PC-3 (cell line): Measurements from ENCODE around the gene TTLL1. TPM values are rescaled to one million over a fixed set of nuclear protein-coding genes. Genes with fewer than 3 reads are reported as not detected.

Experiments used
- ATAC-seq: fragments of 200-7000 bp; cut with Tn5 transposase; 2 replicates; pipeline ENCODE4 v1.9.1; 2020; ENCODE audit warnings: mild to moderate bottlenecking, moderate library complexity
- BruUV-seq: library from RNA; stranded (reverse); fragments of 400-500 nt; replicated peaks from 2 replicates; lab custom pipeline; 2021; lab: Mats Ljungman, UMichigan
- CTCF ChIA-PET: fragments of 300-600 bp; sonication (Branson Sonifier 250); formaldehyde crosslinking; loops from one replicate; lab custom pipeline; 2022; ENCODE audit warnings: antibody characterized with exemption; lab: Charles Lee
- POLR2A ChIA-PET: fragments of 300-600 bp; sonication (Branson Sonifier 250); formaldehyde crosslinking; loops from one replicate; lab custom pipeline; 2022; ENCODE audit warnings: antibody characterized with exemption; ENCODE audit not compliant: unreplicated experiment; lab: Charles Lee
- DNase-seq: peaks from one replicate; pipeline ENCODE4 v3.0.0-alpha.2; 2015
- H2AFZ ChIP-seq: fragments of 300-600 bp; sonication (generic); 2 replicates; pipeline ENCODE4 v1.6.0; 2016; ENCODE audit warnings: antibody characterized with exemption, low read length
- H3F3A ChIP-seq: fragments of 300-600 bp; sonication (generic); one replicate; pipeline ENCODE4 v1.6.0; 2017; ENCODE audit warnings: antibody characterized with exemption, low read length, control low read depth, mild to moderate bottlenecking; ENCODE audit not compliant: unreplicated experiment
- H3K27ac ChIP-seq: fragments of 300-600 bp; sonication (generic); 2 replicates; pipeline ENCODE4 v1.5.1; 2016; ENCODE audit warnings: mild to moderate bottlenecking, low read length
- H3K27me3 ChIP-seq: fragments of 300-600 bp; sonication (generic); 2 replicates; pipeline ENCODE4 v1.6.1; 2016; ENCODE audit warnings: low read length, mixed read lengths
- H3K36me3 ChIP-seq: fragments of 300-600 bp; sonication (generic); 2 replicates; pipeline ENCODE4 v1.6.1; 2016; ENCODE audit warnings: low read depth, mixed run types, low read length, mixed read lengths
- H3K4me1 ChIP-seq: fragments of 300-600 bp; sonication (generic); 2 replicates; pipeline ENCODE4 v1.5.1; 2016; ENCODE audit warnings: low read length; ENCODE audit not compliant: insufficient read depth
- H3K4me2 ChIP-seq: fragments of 300-600 bp; sonication (generic); 2 replicates; pipeline ENCODE4 v1.6.0; 2016; ENCODE audit warnings: low read length
- H3K4me3 ChIP-seq: fragments of 300-600 bp; sonication (generic); 2 replicates; pipeline ENCODE4 v1.5.1; 2016; ENCODE audit warnings: mild to moderate bottlenecking, low read length, mixed read lengths
- H3K79me2 ChIP-seq: fragments of 300-600 bp; sonication (generic); 2 replicates; pipeline ENCODE4 v1.6.1; 2017; ENCODE audit warnings: low read length, mixed read lengths
- H3K9ac ChIP-seq: fragments of 300-600 bp; sonication (generic); 2 replicates; pipeline ENCODE4 v1.6.0; 2016; ENCODE audit warnings: mild to moderate bottlenecking, low read length
- H3K9me2 ChIP-seq: fragments of 300-600 bp; sonication (generic); replicated peaks from 2 replicates; pipeline ENCODE4 v1.6.1; 2016; ENCODE audit warnings: mixed run types, low read length, mixed read lengths
- H3K9me3 ChIP-seq: fragments of 300-600 bp; sonication (generic); 2 replicates; pipeline ENCODE4 v1.6.1; 2016; ENCODE audit warnings: low read length, mixed read lengths
- H4K20me1 ChIP-seq: fragments of 300-600 bp; sonication (generic); 2 replicates; pipeline ENCODE4 v1.6.1; 2016; ENCODE audit warnings: low read length, mixed read lengths
- CTCF ChIP-seq: fragments of 300-600 bp; sonication (generic); conservative IDR thresholded peaks from 2 replicates; pipeline ENCODE4 v1.5.1; 2017; ENCODE audit warnings: antibody characterized with exemption, low read depth, mild to moderate bottlenecking, low read length
- EZH2 ChIP-seq: fragments of 300-600 bp; sonication (generic); IDR thresholded peaks from one replicate; pipeline ENCODE4 v1.6.1; 2017; ENCODE audit warnings: antibody characterized with exemption, mild to moderate bottlenecking, low read length; ENCODE audit not compliant: unreplicated experiment
- EZH2phosphoT487 ChIP-seq: fragments of 300-600 bp; sonication (generic); IDR thresholded peaks from 2 replicates; pipeline ENCODE4 v1.6.1; 2018; ENCODE audit warnings: mild to moderate bottlenecking, antibody characterized with exemption, low read length, borderline replicate concordance
- intact Hi-C: fragments of 100-400 bp; cut with micrococcal nuclease; formaldehyde crosslinking; loops from 2 replicates; pipeline ENCODE4 v1.9.0; 2023
- total RNA-seq: library from RNA; depleted of rRNA; stranded (reverse); fragments of >200 nt; gene quantifications from 2 replicates; pipeline ENCODE4 v1.2.3, GENCODE V29; 2014

The TTLL1 gene
- total RNA-seq, 1 experiment from 2014 or later, result 0.77 TPM

DNA sequence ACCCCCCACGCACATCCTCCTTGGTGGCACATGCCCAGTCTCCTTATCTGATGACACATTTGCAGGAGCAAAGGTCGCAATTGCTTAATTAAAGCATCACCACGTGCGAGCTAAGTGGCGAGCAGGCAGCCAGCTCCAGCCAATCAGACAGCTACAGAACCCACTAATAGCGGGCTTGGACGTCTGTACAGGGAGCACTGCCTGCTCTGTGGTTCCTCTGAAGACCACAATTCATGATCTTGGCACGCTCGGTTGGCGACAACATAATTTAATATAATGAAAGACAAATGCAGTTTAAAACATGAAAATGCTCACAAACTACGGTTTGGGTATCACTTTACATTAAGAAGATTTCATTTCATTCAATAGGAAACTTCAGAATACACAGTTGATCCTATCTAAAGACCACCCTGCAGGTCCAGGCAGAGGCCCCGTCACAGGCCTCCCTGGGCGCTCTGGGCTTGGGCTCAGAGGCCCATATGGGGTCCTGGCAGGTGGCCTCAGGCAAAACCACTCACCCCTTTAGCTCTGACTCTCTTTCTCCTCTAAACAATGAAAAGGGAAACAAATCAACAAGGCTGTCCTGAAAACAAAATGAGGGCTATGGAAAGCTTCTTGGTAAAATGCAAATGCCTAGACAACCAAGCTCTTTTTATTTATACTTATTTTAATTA is 84.7 kb downstream of the TTLL1 start:
- H3K4me2 ChIP-seq, result no peak overlapping the region
- peaks cover 54% of the 10 kb centered on the region for H3K4me1 ChIP-seq
- H3K9me2 ChIP-seq, result no peaks in the 10 kb centered on the region
- CTCF ChIA-PET, result no interaction called here
- H3K79me2 ChIP-seq, result peaks cover 97% of the 10 kb centered on the region
- no peaks in the 10 kb centered on the region for H3K9me3 ChIP-seq
- H3K27ac ChIP-seq, result peak overlapping the region; percentile 8; the same call in 1 of the 2 replicates
- no peak overlapping the region for H3K4me3 ChIP-seq
- ATAC-seq (no peak), DNase-seq (no peak)
- no peaks in the 10 kb centered on the region for H3F3A ChIP-seq
- H3K9ac ChIP-seq, result no peak overlapping the region
- H3K36me3 ChIP-seq, result no peaks in the 10 kb centered on the region
- TF ChIP-seq EZH2 (no peak), CTCF (no peak), EZH2phosphoT487 (no peak)
- H3K27me3 ChIP-seq, result no peaks in the 10 kb centered on the region
- intact Hi-C loops, result no loop called here
- no peak overlapping the region for H2AFZ ChIP-seq
- H4K20me1 ChIP-seq, result peaks cover 33% of the 10 kb centered on the region
- BruUV-seq, result no TSS peak
- POLR2A ChIA-PET, result no interaction called here

- peak; percentile 49 for ATAC-seq
- intact Hi-C loops, result no loop called here
- CTCF ChIA-PET, result no interaction called here
- BruUV-seq, result no TSS peak
- Histone ChIP-seq H3K9me2 (no peaks in the 10 kb centered on the region), H3K9me3 (no peaks in the 10 kb centered on the region), H3K36me3 (no peaks in the 10 kb centered on the region), H4K20me1 (peaks cover 18% of the 10 kb centered on the region), H3K27ac (peak overlapping the region; percentile 67), H3K4me1 (peaks cover 48% of the 10 kb centered on the region), H3F3A (no peaks in the 10 kb centered on the region), H3K4me3 (peak overlapping the region; percentile 29), H3K79me2 (peaks cover 95% of the 10 kb centered on the region), H3K4me2 (peak overlapping the region; percentile 55), H2AFZ (no peak overlapping the region), H3K9ac (no peak overlapping the region), H3K27me3 (no peaks in the 10 kb centered on the region)
- POLR2A ChIA-PET, result no interaction called here
- TF ChIP-seq CTCF (no peak), EZH2phosphoT487 (no peak), EZH2 (no peak)
- DNase-seq, result peak; percentile 74
These were observed 87.0 kb downstream of the TTLL1 start for GRCh38 chr22:43002202-43002586.

- Histone ChIP-seq H3K79me2 (peaks cover 95% of the 10 kb centered on the region), H3K9ac (no peak overlapping the region), H3K4me3 (no peak overlapping the region), H3K4me1 (peaks cover 48% of the 10 kb centered on the region), H3K4me2 (peak overlapping the region; percentile 55), H2AFZ (no peak overlapping the region), H3K9me3 (no peaks in the 10 kb centered on the region), H3K27ac (peak overlapping the region; percentile 67), H3K36me3 (no peaks in the 10 kb centered on the region), H3F3A (no peaks in the 10 kb centered on the region), H4K20me1 (peaks cover 18% of the 10 kb centered on the region), H3K9me2 (no peaks in the 10 kb centered on the region), H3K27me3 (no peaks in the 10 kb centered on the region)
- TF ChIP-seq EZH2phosphoT487 (no peak), EZH2 (no peak)
- intact Hi-C loops, result no loop called here
- DNase-seq, result no peak
- no peak for ATAC-seq
- no TSS peak for BruUV-seq
- ChIA-PET POLR2A (no interaction called here), CTCF (no interaction called here)
These were observed 87.7 kb downstream of the TTLL1 start for GRCh38 chr22:43001271-43002201.
